T-helper 2 cell treated with Interferon-gamma antibody and Interleukin-4, amounts not matched to agents 100 ng/mL and 5 ng/mL, for 36 hours (primary cell): ENCODE data around the gene RAD54L. TPM values are rescaled to one million over a fixed set of nuclear protein-coding genes. Genes with fewer than 3 reads are reported as not detected.
"Not testable (repeated sequence)": the region's sequence is repeated elsewhere in the genome, so short reads cannot be mapped to it uniquely, and the experiment has no call there.

Experiments used
- intact Hi-C: fragments of 100-400 bp; cut with micrococcal nuclease; formaldehyde crosslinking; loops from one replicate; pipeline ENCODE4 v1.15.1; 2023
- total RNA-seq: library from RNA; stranded (reverse); gene quantifications from 2 replicates; pipeline ENCODE4 v1.2.3, GENCODE V29; 2022

Gene RAD54L
- total RNA-seq, 1 donor from 2014 or later = 50.3 TPM

GRCh38 chr1:46317323-46317722 is 69.8 kb downstream of the RAD54L start:
- intact Hi-C loops = no loop called here

GRCh38 chr1:46319301-46319700 is 71.7 kb downstream of the RAD54L start:
- intact Hi-C loops = not testable (repeated sequence)

GRCh38 chr1:46319960-46320914 is 72.7 kb downstream of the RAD54L start:
- intact Hi-C loops = not testable (repeated sequence)

- intact Hi-C loops = not testable (repeated sequence)
Measured at GRCh38 chr1:46322191-46322590, 74.6 kb downstream of the RAD54L start.

- intact Hi-C loops = not testable (repeated sequence)
Measured at GRCh38 chr1:46325285-46326076, 77.9 kb downstream of the RAD54L start.

Other genes with a start within 250 kb of the RAD54L start
- gene PIK3R3, start 115.1 kb upstream of the RAD54L start, total RNA-seq = 3.7 and 5.5 TPM in 2 replicates
- not detected in 2 replicates for gene TSPAN1, start 72.7 kb upstream of the RAD54L start, total RNA-seq
- gene P3R3URF, start 71.3 kb upstream of the RAD54L start, total RNA-seq = not detected in 2 replicates
- 36.8 and 38.7 TPM in 2 replicates for gene POMGNT1, start 49.3 kb upstream of the RAD54L start, total RNA-seq
- gene LURAP1, start 44.4 kb upstream of the RAD54L start, total RNA-seq = 0.09 and 0.14 TPM in 2 replicates
- 46.2 and 47.0 TPM in 2 replicates for gene LRRC41, start 55.9 kb downstream of the RAD54L start, total RNA-seq
- gene UQCRH, start 55.9 kb downstream of the RAD54L start, total RNA-seq = 271 and 283 TPM in 2 replicates
- gene NSUN4, start 93.0 kb downstream of the RAD54L start, total RNA-seq = 22.6 and 24.2 TPM in 2 replicates
- 2.9 and 5.1 TPM in 2 replicates for gene FAAH, start 146.6 kb downstream of the RAD54L start, total RNA-seq
- gene DMBX1, start 242.1 kb downstream of the RAD54L start, total RNA-seq = 0.05 TPM in 1 of 2 replicates, not detected in the other